ENCODE data around the gene RIPK4.
"Not testable (repeated sequence)": the region's sequence is repeated elsewhere in the genome, so short reads cannot be mapped to it uniquely, and the experiment has no call there.

The RIPK4 gene

DNA sequence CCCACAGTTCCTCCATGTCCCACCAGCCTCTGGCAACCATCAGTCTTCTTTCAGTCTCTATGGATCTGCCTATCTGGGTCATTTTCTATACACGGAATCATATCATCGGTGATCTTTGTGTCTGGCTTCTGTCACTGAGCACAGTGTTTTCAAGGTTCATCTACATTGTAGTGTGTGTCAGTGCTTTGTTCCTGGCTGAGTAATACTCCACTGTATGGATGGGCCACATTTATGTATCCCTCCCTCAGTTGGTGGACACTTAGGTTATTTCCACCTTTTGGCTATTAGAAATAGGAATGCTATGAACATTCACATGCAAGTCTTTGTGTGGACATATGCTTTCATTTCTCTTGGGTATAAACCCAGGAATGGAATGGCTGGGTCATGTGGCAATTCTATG is 46.6 kb downstream of the RIPK4 start:
- Histone ChIP-seq H3K27me3 (peaks cover 1% of the 10 kb centered on the region), H3K4me3 (no peak overlapping the region), H3K4me2 (no peak overlapping the region), H4K20me1 (no peaks in the 10 kb centered on the region), H3K4me1 (peaks cover 33% of the 10 kb centered on the region), H3K9ac (no peak overlapping the region), H3K9me3 (no peaks in the 10 kb centered on the region), H3K36me3 (no peaks in the 10 kb centered on the region), H3K27ac (no peak overlapping the region)
- no peak for TF ChIP-seq Cebpa-rat (IDR thresholded peaks at IDR 0.05)

GRCh38 chr21:41719691-41720090 is 47.2 kb downstream of the RIPK4 start:
- Histone ChIP-seq H3K4me2 (no peak overlapping the region), H3K9ac (no peak overlapping the region), H3K27ac (no peak overlapping the region), H3K27me3 (no peaks in the 10 kb centered on the region; the same call in 1 of the 2 replicates), H3K36me3 (no peaks in the 10 kb centered on the region), H3K9me3 (no peaks in the 10 kb centered on the region), H4K20me1 (no peaks in the 10 kb centered on the region), H3K4me3 (no peak overlapping the region), H3K4me1 (peaks cover 33% of the 10 kb centered on the region)
- no peak for TF ChIP-seq Cebpa-rat (IDR thresholded peaks at IDR 0.05)

DNA sequence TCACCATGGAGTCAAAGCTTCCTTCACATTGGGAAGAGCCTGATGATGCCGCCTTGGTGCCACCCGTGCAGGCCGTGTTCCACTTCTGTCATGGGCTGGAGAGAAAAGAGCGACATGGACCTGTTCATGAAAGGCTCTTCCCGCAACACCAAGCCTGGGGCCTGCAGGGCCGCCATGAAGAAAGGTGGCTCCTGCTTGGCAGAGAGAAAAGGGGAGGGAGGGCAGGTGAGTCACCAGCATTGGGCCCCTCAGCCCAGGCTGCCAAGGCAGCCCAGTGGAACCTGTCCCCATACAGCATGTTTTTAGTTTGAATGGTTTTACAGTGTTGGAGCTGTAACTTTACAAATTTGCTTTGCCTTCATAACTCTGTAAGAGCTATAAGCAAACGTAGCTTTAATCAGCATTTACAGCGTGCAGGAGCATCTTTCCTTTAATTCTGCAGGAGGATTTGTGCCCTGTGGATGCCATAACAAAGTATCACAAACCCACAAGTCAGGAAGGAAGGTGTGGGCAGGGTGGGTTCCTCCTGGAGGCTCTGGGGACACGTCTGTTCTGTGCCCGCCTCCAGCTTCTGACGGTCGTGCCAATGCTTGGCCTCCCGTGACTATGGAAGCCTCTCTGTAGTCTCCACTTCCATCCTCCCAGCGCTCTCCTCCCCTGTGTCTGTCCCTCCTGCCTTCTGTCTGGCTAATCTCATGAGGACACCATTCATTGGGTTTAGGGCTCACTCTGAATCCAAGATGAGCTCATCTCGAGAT is 49.1 kb downstream of the RIPK4 start:
- Histone ChIP-seq H3K4me3 (no peak overlapping the region), H3K27ac (no peak overlapping the region), H3K4me2 (peak overlapping the region; percentile 73), H3K9me3 (no peaks in the 10 kb centered on the region), H3K4me1 (peaks cover 33% of the 10 kb centered on the region), H3K9ac (no peak overlapping the region), H3K27me3 (no peaks in the 10 kb centered on the region; the same call in 1 of the 2 replicates), H3K36me3 (no peaks in the 10 kb centered on the region), H4K20me1 (no peaks in the 10 kb centered on the region)
- no peak for TF ChIP-seq Cebpa-rat (IDR thresholded peaks at IDR 0.05)

DNA sequence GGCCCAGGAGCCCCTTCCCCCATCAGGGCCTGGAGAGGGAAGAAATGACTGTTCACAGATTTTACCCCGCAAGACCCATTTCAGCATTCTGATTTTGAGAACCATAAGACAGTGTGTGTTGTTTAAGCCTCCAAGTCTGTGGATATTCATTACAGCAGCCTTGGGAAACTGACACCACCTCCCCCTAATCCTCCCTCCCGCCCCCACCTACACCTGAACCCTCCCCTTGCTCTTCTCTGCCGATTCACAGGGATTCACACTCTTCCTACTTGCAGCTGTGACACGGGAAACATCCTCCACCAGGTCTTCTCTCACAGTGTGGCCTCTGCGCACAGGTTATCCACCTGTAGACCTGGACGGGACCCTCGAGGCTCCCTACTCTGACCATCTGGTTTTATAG is 50.1 kb downstream of the RIPK4 start:
- H3K36me3 ChIP-seq, result no peaks in the 10 kb centered on the region
- H3K4me2 ChIP-seq, result peak overlapping the region; percentile 73
- H3K9ac ChIP-seq, result no peak overlapping the region
- H3K4me3 ChIP-seq, result no peak overlapping the region
- H3K27me3 ChIP-seq, result no peaks in the 10 kb centered on the region; the same call in 1 of the 2 replicates
- H4K20me1 ChIP-seq, result no peaks in the 10 kb centered on the region
- no peak for TF ChIP-seq Cebpa-rat (IDR thresholded peaks at IDR 0.05)
- H3K9me3 ChIP-seq, result no peaks in the 10 kb centered on the region
- no peak overlapping the region for H3K27ac ChIP-seq
- H3K4me1 ChIP-seq, result peaks cover 33% of the 10 kb centered on the region

- no peak overlapping the region for H3K27ac ChIP-seq
- peaks cover 33% of the 10 kb centered on the region for H3K4me1 ChIP-seq
- peak overlapping the region; percentile 36; the same call in 1 of the 2 replicates for H3K4me2 ChIP-seq
- no peak overlapping the region for H3K9ac ChIP-seq
- H3K4me3 ChIP-seq, result no peak overlapping the region
- H4K20me1 ChIP-seq, result no peaks in the 10 kb centered on the region
- no peaks in the 10 kb centered on the region for H3K9me3 ChIP-seq
- no peak for TF ChIP-seq Cebpa-rat (IDR thresholded peaks at IDR 0.05)
- no peaks in the 10 kb centered on the region for H3K36me3 ChIP-seq
- no peaks in the 10 kb centered on the region; the same call in 1 of the 2 replicates for H3K27me3 ChIP-seq
Measured at GRCh38 chr21:41715649-41716281, 51.1 kb downstream of the RIPK4 start.

DNA sequence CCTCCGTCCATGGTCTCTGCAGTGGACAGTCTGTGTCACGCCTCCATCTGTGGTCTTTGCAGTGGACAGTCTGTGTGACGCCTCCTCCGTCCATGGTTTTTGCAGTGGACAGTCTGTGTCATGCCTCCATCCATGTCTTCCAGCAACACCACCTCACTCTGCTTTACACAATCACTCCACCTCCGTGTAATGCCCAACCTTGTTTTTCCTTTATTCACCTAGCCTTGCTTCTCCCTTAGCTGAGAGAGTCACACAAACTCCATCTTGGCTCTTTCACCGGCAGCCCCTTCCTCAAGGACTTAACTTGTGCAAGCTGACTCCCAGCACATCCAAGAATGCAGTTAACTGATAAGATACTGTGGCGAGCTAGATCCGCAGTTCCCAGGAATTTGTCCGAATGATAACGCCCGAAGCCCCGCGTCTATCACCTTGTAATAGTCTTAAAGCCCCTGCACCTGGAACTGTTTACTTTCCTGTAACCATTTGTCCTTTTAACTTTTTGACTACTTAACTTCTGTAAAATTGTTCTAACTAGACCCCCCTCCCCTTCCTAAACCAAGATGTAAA is 52.5 kb downstream of the RIPK4 start:
- H3K4me2 ChIP-seq, H3K27me3 ChIP-seq, H3K36me3 ChIP-seq, H3K27ac ChIP-seq, H3K4me3 ChIP-seq, H3K9ac ChIP-seq, H3K9me3 ChIP-seq, H4K20me1 ChIP-seq: not testable (repeated sequence)
- H3K4me1 ChIP-seq, result peaks cover 33% of the 10 kb centered on the region

DNA sequence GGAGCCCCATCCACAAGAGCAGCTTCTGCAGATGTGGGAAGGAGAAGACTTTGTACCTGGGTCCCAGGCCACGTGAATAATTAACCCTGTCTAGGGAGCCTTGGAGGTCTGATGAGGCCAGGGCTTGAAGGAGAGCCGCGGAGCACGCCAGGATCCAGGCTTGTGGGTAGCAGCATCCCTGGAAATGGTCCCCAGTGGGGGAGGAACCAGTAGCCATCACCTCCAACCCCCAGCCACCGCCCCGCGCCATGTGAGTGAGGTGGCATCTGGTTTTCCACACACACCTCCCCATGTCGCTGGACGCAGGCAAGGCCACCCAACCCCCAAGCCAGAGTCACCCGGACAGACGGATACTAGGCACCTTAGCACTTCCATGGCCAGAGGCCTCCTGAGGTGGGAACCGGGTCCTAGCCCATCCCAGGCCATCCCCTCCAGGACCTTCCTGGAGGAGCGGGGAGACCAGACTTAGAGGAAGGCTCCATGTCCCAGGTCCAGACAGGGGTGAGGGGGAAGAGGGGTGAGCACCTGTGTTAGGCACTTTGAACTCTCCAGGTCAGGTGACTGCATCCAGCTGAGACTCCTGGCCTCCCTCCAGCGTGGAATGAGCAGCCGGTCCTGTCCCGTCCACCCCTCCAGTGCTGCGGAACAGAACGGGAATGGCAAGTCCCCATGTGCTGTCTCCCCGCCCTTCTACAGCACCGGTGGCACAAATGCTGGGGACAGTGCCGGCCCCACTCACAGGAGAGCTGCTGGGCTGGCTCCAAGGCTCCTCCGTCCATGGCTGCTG is 53.2 kb downstream of the RIPK4 start:
- H3K9me3 ChIP-seq, result no peaks in the 10 kb centered on the region
- no peak overlapping the region for H3K4me2 ChIP-seq
- H3K27me3 ChIP-seq, result no peaks in the 10 kb centered on the region; the same call in 1 of the 2 replicates
- no peak overlapping the region for H3K27ac ChIP-seq
- no peak overlapping the region for H3K9ac ChIP-seq
- H3K4me3 ChIP-seq, result no peak overlapping the region
- H3K4me1 ChIP-seq, result peaks cover 31% of the 10 kb centered on the region
- no peaks in the 10 kb centered on the region for H4K20me1 ChIP-seq
- H3K36me3 ChIP-seq, result no peaks in the 10 kb centered on the region
- TF ChIP-seq Cebpa-rat (IDR thresholded peaks at IDR 0.05), result no peak

DNA sequence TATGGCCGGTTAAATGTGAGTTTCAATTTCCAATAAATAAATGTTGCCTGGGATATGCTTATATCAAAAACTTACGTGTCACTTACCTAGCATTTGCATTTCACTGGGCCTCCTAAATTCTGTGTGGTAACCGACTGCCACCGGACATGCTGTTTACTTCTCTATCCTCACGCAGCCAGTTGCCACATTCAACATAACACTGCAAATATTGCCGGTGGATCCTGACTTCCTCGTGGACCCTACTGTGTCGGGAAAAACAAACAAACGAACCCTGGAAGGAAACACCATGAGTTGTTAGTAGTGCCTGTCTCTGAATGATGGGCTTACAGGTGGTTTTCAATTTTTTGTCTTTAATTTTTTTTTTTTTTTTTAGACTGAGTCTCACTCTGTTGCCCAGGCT is 54.1 kb downstream of the RIPK4 start:
- Histone ChIP-seq H3K4me2 (no peak overlapping the region), H3K4me1 (peaks cover 21% of the 10 kb centered on the region), H3K9me3 (no peaks in the 10 kb centered on the region), H3K36me3 (no peaks in the 10 kb centered on the region), H3K27me3 (no peaks in the 10 kb centered on the region), H3K27ac (no peak overlapping the region), H3K9ac (no peak overlapping the region), H4K20me1 (no peaks in the 10 kb centered on the region), H3K4me3 (no peak overlapping the region)
- TF ChIP-seq Cebpa-rat (IDR thresholded peaks at IDR 0.05), result no peak

GRCh38 chr21:41712201-41712600 is 54.7 kb downstream of the RIPK4 start:
- Histone ChIP-seq H3K27ac (no peak overlapping the region), H3K4me2 (no peak overlapping the region), H3K27me3 (no peaks in the 10 kb centered on the region), H3K4me1 (peaks cover 16% of the 10 kb centered on the region), H3K9me3 (no peaks in the 10 kb centered on the region), H3K9ac (no peak overlapping the region), H4K20me1 (no peaks in the 10 kb centered on the region), H3K4me3 (no peak overlapping the region), H3K36me3 (no peaks in the 10 kb centered on the region)
- TF ChIP-seq Cebpa-rat (IDR thresholded peaks at IDR 0.05), result no peak
